SIG-M5 treated with dmso at 0.1 percent for 504 hours (cell line): ENCODE data around the gene ADAT3.
"Not testable (repeated sequence)": the region's sequence is repeated elsewhere in the genome, so short reads cannot be mapped to it uniquely, and the experiment has no call there.

Experiments used
- DNase-seq: peaks from one replicate; lab custom pipeline; 2025; ENCODE audit not compliant: unreplicated experiment; lab: John Stamatoyannopoulos, UW

Gene ADAT3

DNA sequence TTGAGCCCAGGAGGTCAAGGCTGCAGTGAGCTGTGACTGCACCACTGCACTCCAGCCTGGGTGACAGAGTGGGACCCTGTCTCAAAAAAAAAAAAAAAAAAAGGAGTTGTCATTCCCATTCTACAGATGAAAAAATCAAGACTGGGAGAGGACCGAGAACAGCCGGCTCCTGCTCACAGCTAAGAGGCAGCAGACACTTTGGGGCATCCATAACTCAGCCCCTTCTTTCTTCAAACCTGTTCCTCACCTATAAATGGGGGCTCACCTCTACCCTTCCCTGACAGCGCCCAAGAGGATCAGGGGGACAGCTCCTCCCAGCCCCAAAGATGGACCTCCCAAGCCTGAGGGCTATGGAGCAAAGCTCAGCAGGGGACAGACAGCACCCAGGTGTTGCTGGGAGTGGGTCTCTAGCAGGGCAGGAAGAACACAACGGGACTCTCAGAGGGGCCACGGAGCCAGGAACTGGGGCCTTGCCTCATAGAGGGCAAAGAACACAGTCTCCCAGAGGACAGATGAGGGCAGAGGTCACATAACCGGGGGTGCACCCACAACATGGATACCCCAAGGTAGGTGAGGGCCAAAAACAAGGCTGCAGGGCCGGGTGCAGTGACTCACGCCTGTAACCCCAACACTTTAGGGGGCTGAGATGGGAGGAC is 38.4 kb upstream of the ADAT3 start:
- no peak for DNase-seq

DNA sequence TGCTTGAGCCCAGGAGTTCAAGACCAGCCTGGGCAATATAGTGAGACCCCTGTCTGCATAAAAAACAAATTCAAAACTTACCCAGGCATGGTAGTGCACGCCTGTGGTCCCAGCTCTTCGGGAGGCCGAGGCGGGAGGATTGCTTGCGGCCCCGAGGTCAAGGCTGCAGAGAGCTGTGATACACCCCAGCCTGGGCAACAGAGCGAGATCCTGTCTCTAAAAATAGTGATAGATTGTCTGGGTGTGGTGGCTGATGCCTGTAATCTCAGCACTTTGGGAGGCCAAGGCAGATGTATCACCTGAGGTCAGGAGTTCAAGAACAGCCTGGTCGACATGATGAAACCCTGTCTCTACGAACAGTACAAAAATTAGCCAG is 37.9 kb upstream of the ADAT3 start:
- DNase-seq, result no peak

DNA sequence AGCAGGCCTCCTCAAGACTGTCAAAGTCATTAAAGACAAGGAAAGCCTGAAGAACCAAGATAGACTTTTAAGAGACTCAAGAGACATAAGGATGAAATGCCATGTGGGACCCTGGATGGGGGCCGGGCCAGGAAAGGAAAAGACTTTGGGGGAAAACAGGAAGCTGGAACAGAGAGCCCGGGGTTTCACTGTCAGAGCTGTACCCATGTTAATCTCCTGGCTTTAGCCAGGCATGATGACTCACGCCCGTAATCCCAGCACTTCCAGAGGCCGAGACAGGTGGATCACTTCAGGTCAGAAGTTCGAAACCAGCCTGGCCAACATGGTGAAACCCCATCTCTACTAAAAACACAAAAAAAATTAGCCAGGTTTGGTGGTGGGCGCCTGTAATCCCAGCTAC is 36.2 kb upstream of the ADAT3 start:
- no peak for DNase-seq

DNA sequence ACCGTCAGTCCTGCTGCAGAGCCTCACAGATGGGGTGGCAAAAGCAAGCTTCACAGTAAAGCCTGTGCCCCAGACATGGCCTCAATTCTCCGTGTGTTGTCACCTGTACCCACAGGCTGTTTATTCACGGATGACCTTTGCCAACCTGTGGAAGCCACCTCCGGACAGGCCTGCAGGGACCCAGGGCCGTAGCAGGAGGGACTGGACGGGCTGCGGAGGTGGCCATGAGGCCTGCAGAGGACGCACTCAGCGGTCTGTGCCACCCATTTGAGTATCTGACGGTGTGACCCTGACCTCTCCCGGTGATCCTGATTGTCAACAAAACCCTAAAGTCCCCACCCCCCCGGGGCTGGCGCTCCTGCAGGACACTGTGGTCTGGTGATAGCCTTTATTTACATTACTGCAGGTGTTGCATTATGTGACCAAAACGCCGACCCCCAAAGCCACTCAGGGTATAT is 34.0 kb upstream of the ADAT3 start:
- DNase-seq, result no peak

DNA sequence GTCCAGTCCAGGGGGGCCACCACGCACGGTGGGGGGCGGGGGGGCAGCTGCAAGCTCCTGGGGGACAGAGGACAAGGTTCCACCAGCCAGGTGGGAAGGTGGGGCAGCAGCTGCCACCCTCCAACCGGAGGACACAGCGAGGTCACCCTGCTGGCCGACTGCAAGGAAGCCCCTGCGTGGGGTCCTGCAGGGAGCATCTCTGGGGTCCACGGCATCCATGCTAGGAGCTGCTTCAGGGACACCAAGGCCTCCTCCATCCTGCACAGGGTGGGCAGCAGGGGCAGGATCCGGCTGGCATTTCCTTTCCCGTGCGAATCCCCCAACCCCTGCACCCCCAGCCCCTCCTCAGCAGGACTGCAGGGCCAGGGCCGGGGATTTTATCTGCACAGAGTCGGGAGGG is 33.6 kb upstream of the ADAT3 start:
- DNase-seq, result no peak

DNA sequence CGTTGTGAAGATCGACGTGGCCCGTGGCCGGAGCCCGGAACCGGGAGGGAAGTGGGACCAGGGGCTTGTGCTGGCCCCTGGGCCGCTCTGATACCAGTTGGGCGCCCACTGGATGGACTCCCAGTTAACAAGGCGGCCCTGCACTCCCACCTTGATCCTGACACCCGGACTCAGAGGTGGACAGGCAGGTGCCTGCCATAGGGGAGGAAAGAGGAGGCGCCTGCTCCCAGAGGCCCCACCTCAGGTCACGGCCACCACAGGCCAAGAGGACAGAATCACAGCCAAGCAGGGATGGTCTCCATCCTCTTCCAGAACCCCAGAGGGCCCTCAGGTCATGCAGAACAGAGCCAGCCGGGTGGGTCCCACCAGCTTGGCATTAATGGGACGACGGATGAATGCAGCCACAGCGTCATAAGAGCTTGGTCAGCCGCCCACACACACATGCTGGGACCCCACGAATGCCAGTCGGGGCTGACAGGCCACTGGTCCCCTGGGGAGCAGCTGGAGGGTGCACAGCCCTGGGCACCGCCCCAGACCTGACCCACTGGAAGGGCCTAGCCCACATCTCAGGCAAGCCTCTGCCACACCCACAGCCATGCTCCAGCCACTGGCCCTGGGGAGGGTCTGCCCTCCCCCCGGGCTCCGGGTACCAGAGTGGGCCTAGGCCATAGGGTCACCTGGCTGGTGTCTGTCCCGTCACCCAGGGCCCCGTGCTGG is 32.2 kb upstream of the ADAT3 start:
- DNase-seq, result no peak

DNA sequence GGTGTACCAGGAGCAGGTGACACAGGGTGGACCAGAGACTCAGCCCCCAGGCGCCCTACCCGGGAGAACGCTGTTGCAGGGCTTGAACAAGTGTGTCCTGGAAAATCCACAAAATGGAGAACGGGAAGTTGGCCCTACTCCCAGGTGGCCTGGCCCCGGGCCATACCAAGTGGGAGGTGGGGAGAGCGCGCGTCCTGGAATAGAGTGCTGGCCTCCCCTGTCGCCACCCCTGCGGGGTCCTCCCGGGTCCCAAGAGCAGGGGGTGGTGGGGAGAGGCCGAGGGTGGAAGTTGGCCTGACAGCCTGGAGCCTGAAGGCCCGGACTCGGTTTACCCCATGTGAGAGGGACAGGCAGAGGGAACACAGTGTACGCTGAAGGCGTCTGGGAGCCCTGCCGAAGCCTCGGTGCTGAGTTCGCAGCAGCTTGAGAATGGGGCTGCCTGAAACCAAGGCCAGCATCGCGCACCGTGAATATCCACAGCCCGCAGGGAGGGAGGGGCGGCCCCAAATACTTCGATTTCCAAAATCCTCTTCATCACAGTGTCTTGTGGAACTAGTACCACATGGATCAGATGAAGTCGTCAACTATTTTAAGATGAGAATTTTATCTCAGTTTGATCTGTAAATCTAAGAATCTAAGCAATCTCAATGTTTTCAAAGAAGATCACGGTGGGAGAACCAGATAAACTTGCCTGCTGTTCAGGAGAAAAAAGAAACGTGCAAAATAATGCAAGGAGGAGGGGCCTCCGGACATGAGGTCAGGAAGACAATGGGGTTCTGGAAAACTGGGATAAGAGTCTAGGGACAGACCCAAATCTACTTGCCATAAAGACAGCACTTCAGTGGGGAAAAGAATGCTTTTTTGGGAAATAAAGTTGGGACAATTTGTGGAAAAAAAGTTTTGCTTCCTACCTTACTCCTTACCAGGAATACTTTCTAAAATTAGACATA is 31.4 kb upstream of the ADAT3 start:
- no peak for DNase-seq

DNA sequence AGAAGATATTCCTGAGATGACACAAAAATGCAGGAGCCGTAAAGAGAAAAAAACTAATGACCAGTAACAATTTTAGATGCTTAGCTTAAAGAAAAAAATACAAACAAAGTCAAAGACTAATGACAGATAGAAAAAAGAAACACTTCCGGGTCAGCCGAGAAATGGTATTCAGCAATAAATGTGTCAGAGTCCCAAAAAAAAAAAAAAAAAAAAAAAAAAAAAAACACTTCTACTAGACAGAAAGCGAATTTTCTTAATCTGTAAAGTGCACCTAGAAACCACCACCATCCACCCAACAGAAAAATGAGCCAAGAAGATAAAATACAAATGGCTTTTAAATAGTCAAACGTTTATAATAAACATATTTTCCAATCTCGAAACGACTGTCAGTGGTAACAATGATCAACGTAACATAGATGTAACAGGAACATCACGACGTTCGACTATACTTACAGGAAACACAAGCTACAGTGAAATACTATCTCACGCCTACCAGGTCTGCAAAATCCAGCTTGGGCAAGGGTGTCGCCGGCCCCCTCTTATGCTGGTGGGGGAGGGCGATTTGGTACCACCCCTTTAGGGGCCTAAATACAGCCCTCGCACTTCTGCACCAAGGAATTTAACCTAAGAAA is 30.5 kb upstream of the ADAT3 start:
- DNase-seq, result no peak

DNA sequence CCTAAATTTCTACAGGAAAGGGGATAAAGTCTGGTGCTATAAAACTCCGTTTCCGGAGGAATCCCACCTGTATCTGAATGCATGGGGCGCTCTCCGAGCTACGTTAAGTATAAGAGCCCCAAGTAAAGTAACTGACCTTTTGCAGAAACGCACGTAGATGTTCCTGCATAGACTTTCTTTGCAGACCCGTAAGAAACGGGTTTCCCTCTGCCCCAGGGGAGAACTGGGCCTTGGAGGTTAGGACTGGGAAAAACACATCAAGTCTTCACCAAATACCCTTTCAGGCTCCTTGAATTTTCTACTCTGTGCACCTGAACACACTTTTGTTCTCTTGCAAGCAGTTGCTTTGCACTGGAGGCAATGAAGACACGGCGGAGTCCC is 29.9 kb upstream of the ADAT3 start:
- not testable (repeated sequence) for DNase-seq

DNA sequence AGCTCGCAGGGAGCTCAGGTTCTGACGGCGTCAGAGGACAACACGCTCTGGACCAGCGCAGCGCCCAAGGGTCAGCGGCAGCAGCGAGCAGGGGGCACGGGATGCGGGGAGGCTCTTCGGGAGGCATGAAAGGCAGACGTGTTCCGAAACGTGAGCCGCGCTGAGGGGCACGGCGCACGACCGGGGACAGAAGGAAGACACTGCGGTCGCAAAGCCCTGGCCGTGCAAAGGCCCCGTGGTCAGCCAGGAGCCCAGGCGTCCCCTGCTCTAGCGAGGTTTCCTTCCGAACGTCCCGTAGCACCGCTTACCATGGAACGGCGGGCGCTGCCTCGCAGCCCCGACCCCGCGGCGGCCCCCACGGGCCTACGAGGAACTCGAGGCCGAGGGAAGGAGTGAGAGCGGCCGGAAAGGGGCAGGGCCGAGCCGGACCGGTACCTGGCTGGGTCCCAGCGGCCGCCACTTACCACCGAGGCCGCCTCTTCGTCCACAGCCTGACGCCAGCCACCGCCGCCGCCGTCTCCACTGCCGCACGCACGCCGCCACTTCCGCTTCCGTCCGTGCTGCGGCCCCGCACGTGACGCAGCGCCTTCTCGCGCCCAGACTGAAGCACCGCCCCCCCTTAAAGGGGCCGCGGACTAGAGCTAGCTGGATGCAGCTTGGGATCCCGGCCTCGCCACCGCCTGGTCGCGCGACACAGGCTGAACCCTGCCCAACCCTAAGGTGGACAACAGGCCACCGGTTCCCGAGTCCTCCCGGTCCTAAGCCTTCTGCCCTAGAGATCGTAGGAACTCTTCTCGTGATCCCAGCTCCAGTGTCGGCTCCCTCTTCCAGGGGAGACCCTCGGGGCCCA is 29.3 kb upstream of the ADAT3 start:
- peak; percentile 86 for DNase-seq

DNA sequence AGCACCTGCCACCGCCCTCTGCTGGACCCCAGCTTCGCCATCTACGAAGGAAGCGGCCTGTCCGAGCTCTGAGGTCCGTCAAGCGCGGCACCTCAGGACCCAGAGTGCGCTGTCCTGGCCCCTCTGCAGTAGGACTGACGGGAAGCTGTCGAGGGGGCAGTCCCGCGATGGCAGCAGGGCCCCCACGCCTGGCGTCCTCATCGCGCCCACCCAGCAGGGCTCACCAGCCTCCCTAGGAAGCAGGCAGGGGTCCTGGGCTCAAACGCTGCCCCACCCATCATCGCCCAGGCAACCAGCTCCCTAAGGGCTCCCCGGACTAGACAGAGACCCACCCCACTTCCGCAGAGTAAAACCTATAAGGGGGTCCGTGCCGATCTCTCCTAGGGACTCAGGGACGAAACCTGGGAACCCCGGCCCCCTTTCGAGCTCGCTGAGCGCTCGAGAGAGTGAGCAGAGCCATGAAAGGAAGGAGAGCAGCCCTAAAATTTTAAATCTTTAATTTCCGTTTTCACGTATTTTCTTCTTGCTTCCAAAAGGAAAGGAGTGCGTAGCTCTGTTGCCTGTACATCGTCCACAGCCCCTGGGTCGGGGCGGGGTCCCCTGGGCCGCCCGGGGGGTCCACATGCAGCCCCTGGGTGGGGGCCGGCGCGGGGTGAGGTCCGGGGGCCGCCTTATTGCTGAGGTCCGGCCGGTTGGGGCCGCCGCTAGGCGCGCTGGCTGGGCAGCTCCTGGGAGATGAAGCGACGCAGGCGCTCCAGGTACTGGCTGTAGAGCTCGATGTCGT is 28.5 kb upstream of the ADAT3 start:
- not testable (repeated sequence) for DNase-seq

DNA sequence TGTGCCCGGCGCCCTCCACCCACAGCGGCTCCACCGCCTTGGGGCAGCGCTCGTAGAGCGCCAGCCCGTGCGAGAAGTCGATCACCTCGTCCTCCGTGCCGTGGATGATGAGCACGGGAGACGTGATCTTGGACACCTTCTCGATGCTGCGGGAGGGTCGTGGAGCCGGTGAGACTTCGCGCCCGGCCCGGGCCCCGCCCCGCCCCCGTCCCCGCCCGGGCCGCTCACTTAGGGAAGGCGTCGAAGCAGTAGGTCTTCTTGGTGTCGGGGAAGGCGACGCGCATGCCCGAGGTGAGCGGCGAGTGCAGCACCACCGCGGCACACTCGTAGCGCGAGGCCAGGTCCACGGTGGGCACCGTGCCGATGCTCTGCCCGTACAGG is 27.9 kb upstream of the ADAT3 start:
- not testable (repeated sequence) for DNase-seq

DNA sequence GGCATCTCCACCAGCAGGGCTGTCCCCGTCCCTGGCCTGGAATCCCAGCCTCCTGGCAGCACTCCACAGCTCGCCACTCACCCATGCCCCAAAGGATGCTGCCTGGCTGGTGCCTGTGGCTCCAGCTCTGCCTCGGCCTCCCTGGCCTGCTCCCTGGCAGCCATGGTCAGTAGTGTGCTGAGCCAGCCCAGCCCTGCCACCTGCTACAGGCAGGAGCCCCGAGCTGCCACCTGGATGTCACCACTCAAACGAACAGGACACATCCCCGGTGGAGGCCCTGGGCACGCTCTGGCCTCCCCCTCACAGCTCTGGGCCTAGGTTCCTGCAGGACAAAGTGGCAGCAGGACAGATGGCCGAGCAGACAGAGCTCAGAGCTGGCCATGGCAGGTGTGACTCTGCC is 26.6 kb upstream of the ADAT3 start:
- not testable (repeated sequence) for DNase-seq

DNA sequence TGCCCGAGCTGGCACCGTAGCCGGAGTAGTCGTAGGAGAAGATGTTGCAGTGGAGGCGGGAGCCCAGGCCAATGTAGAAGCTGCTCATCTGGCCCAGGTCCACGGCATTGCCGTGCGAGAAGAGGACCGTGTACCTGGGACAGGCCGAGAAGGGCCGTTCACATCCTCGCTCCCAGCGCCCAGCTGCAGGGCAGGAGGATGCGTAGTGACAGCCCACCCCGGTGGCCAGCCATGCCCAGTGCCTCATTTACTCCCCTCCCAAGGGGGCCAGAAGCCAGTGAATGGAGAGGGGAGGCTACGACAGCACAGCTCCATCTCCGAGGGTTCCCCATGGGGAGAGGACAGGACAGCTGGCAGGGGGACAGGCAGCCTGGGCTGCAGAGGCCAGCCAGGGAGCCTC is 25.2 kb upstream of the ADAT3 start:
- DNase-seq, result not testable (repeated sequence)

DNA sequence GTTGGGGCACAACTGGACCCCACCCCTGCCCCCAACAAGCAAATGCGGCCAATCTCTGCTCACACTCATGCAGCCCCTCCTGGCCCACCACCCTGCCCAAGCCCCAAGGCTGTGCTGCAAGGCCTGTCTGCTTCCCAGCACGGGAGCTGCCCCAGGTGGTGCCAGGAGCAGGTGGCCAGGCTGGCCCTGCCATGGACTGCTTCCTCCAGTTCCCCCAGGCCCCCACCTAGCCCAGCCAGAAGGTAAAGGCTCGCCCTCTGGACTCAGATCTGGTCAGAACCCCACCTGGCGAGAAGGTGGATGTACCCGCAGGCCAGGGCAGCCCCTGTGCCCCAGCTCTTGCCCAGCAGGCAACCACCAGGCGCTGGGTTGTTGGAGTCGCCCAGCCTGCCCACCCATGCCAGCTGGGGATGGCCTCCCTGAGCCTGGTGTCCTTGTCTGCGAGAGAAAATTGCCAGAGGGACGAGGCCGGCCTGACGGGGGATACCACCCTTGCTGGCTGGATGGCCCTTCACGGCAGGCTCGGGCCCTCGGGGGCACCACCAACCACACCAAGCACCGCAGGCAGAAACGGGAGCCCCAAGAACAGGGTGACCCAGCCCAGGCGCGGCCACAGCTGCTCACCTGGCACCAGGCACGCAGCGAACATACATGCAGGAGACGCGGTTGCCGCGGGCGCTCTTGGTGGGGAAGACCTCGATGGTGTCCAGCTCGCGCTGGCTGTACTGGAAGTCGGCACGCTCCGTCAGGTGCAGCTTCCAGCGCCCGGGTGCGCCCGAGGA is 24.4 kb upstream of the ADAT3 start:
- no peak for DNase-seq

DNA sequence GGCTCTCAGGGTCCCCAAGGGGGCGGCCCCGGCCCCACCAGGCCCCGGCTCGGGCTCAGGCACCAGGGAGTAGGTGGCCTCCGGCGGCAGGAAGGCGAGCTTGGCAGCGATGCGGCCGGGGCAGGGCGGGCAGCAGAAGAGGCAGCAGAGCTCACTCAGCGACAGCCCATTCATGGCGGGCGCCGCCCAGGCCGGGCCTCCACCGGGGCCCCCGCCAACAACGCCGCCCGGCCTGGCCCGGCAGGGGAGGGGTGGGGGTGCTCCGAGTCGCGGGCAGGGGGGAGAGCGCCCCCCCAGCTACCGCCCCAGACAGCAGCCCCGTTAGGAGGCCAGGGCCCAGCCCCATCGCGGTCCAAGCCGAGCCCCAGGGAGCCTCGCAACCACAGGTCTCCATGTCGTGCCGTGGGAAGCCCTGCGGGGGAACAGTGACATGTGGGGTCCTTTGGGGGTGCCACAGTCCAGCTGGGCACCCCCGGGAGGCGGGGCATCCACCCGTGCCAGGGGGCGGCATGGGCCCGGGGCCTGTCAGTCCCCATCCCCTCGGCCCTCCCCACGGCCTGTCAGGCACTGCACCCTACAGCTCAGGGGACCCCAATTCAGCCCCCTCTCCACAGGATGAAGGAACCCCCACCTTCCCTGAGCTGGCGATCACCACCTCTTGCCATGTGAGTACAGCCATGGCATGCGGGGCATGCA is 23.7 kb upstream of the ADAT3 start:
- DNase-seq, result not testable (repeated sequence)

DNA sequence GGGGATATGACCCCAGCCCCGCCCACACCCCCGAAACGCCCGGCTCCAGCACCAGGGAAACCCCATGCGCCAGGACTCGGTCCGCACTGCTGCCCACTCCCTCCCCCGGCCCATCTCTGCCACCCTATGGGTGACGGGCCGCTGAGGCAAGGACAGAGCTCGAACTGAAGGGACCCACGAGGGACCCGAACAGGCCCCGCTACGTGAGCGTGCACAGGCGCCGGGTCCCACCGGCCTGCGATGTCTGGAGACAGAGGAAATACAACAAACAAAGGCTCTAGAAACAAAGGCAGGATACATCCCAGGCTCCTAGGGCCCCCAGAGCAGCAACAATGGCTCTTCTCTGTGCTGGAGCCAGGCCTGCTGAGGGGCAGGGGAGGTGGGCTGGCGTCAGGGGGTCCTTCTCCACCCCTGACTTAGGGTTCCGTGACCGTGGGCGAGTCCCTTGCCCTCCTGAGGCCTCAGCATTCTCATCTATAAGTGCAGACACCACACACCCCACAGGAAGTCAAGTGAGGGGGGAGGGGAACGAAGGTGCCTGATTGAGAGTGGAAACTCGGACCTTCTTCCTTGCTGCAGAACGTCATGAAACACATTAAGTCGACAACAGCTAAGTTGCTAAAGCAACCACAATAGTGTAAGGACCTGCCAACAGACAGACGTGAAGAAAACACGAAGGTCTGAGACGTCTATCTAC is 23.0 kb upstream of the ADAT3 start:
- DNase-seq, result no peak
